ENCODE measurements around the gene GBP3.

GRCh38 chr1:89060091-89060490 is 37.4 kb upstream of the GBP3 start:
- TF ChIP-seq POLR2A (IDR thresholded peaks at IDR 0.05; ENCODE audit: low read depth, low read length) (no peak), POLR2AphosphoS5 (IDR thresholded peaks at IDR 0.05; ENCODE audit: low read depth, low read length) (no peak)

Data from GM12892 (cell line).